Epithelial cell of proximal tubule (primary cell): Measurements from ENCODE around the gene CNNM4. TPM values are rescaled to one million over a fixed set of nuclear protein-coding genes. Genes with fewer than 3 reads are reported as not detected.

ENCODE experiments used
- DNase-seq: peaks from one replicate; pipeline ENCODE4 v3.0.0-alpha.2; 2011; ENCODE audit warnings: low read depth
- H3K4me3 ChIP-seq: 2 replicates; pipeline ENCODE4 v1.5.1; 2011; ENCODE audit warnings: low read depth, mild to moderate bottlenecking, low read length
- total RNA-seq: library from RNA; depleted of rRNA; stranded (reverse); fragments of >200 nt; gene quantifications from 2 replicates; pipeline ENCODE4 v1.2.3, GENCODE V29; 2015
- TF ChIP-seq, protein P1 (sequence below): conservative IDR thresholded peaks from 2 replicates; pipeline ENCODE4 v1.5.1; 2012; ENCODE audit warnings: low read depth, mild to moderate bottlenecking, low read length

CNNM4 gene
- total RNA-seq, 1 donor from 2014 or later, result 5.7 TPM

DNA sequence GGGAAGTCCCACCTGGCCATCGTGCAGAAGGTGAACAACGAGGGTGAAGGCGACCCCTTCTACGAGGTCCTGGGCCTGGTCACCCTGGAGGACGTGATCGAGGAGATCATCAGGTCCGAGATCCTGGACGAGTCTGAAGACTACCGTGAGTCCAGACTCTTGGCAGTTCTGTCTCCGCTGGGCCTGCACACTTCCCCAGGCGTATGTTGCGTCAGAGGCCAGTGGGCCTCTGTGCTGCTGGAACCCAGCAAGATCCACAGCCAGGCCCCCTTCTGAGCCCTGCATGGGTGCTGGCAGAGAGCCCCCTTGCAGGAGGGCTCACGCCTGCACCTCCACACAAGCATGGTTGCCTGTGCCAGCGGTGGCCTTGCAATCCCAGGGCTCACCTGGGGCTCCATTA lies 64.4 kb downstream of the CNNM4 start:
- TF ChIP-seq, protein P1, sequence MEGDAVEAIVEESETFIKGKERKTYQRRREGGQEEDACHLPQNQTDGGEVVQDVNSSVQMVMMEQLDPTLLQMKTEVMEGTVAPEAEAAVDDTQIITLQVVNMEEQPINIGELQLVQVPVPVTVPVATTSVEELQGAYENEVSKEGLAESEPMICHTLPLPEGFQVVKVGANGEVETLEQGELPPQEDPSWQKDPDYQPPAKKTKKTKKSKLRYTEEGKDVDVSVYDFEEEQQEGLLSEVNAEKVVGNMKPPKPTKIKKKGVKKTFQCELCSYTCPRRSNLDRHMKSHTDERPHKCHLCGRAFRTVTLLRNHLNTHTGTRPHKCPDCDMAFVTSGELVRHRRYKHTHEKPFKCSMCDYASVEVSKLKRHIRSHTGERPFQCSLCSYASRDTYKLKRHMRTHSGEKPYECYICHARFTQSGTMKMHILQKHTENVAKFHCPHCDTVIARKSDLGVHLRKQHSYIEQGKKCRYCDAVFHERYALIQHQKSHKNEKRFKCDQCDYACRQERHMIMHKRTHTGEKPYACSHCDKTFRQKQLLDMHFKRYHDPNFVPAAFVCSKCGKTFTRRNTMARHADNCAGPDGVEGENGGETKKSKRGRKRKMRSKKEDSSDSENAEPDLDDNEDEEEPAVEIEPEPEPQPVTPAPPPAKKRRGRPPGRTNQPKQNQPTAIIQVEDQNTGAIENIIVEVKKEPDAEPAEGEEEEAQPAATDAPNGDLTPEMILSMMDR, result no peak
- no peak overlapping the region for H3K4me3 ChIP-seq
- no peak for DNase-seq

DNA sequence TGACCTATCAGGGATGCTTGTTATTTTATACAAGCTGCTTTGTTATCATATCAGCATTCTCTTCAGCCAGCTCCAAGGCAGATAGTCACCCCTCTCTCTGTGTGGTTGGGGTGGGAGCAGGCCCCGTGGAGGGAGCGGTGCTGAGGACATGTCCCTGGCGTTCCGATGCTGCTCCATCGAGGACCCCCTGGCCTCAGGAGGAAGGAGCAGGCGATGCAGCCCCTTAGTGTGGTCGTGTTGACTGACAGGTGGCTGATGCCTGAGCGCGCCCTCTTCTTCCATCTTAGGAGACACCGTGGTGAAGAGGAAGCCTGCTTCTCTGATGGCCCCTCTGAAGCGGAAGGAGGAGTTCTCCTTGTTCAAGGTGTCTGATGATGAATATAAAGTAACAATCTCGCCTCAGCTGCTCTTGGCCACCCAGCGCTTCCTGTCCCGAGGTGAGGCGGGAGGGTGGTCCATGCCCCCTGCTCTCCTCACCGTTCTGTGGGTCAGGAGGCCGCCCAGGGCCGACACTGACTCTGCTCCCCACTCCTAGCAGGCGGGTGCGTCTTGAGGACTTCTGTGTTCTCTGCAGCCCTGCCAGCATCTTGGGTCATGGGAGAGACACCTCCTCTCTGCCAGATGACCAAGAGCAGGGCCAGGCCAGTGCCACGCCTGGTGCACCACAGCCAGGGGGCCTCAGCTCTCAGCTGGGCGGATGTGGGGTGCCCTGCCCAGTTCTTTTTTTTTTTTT lies 66.0 kb downstream of the CNNM4 start:
- H3K4me3 ChIP-seq, result no peak overlapping the region
- TF ChIP-seq, protein P1, result no peak
- DNase-seq, result no peak

DNA sequence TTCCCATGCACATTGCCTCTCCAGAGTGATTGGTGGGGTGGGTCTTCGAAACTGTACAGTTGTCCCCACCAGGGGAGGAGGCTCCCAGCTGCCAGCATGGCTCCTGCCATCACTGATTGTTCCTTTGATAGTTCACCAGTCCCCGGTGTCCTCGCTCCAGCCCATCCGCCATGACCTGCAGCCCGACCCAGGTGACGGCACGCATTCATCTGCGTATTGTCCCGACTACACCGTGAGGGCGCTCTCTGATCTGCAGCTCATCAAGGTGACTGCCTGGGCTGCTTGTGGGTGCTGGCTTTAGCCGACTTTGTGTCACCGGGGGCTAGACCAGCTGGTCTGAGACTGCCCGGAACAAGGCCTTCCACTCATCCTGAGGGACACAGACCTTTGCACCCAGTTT lies 67.7 kb downstream of the CNNM4 start:
- TF ChIP-seq, protein P1, result no peak
- DNase-seq, result no peak
- H3K4me3 ChIP-seq, result no peak overlapping the region

DNA sequence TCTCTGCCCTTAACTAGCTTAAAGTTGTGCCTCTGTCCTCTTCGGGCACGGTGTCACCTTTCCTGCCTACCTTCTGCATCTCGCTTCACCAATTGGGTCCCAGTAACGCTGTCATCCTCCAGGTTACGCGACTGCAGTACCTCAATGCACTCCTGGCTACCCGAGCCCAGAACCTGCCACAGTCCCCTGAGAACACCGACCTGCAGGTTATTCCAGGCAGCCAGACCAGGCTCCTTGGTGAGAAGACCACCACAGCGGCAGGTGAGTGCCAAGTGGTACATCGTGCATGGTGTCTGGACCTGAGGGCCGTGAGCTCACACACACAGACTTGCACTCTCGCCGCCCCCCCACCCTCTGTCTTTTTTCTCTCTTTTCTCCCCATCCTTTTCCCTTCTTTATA lies 68.2 kb downstream of the CNNM4 start:
- DNase-seq, result no peak

DNA sequence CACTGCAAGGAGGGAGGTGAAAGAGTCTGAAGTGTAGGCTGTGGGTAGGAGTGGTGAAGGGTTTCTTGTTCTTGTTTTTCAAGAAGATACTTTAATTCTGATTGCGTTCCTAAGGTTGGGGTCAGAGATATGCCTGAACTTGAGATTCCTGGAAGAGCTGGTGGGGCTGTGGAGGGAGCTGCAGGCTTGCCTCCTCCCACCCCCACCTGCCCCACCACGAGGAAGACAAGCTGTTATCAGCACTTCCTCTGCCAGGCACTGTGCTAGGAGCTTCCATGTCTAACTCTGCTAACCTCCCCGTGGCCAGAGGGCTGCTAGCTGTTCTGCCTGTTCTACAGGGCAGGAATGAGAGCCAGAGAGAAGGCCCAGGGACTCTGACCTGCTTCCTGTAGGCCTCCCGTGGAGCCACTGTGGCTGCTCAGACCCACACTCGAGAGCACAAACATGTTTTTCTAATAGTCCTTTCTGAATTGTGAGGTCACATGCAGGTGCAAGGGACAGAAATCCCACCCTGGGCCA lies 69.4 kb downstream of the CNNM4 start:
- TF ChIP-seq, protein P1, result no peak
- no peak for DNase-seq
- H3K4me3 ChIP-seq, result no peak overlapping the region

More for the DNA sequence above, 68.2 kb downstream of the CNNM4 start:
- TF ChIP-seq, protein P1, result no peak
- H3K4me3 ChIP-seq, result no peak overlapping the region

DNA sequence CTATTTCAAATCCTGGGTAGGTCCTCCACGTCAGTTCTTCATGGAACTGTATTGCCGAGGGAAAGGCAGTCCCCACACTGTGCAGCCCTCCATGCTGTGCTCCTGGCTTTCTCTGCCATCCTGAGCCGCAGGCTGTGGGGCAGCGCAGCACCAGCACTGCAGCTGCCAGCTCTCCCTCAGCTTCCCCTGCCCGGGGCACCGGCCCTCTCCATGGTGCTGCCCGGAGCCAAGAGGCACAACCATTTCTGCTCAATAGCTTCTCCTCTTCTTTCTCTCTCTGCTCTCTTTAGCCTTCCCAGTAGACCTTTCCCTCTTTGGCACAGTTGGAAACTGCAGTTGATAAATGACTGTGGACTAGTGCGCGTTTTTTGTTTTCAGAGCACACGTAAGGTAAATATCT lies 71.0 kb downstream of the CNNM4 start:
- TF ChIP-seq, protein P1, result no peak
- no peak for DNase-seq
- H3K4me3 ChIP-seq, result no peak overlapping the region

DNA sequence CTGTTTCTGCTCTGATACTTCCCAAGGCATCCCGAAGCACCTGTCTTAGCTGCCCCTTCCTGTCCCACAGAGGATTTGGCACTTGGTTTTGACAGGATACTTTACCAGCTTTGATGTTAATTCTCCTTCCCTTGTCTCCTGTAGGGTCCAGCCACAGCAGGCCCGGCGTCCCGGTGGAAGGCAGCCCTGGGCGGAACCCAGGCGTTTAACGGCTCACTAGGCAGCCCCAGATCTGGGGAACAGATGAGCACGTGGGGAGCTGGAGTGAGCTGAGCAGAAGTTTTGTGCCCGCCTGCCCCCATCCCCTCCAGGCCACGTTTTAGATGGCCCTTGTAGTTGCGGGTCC lies 71.7 kb downstream of the CNNM4 start:
- no peak for DNase-seq
- TF ChIP-seq, protein P1, result no peak

More for the DNA sequence above, 71.7 kb downstream of the CNNM4 start:
- no peak overlapping the region for H3K4me3 ChIP-seq
